ENCODE data around the gene SLC25A23. TPM values are rescaled to one million over a fixed set of nuclear protein-coding genes. Genes with fewer than 3 reads are reported as not detected.

Gene SLC25A23
- total RNA-seq, 1 experiment from 2014 or later, result 42.9 TPM

DNA sequence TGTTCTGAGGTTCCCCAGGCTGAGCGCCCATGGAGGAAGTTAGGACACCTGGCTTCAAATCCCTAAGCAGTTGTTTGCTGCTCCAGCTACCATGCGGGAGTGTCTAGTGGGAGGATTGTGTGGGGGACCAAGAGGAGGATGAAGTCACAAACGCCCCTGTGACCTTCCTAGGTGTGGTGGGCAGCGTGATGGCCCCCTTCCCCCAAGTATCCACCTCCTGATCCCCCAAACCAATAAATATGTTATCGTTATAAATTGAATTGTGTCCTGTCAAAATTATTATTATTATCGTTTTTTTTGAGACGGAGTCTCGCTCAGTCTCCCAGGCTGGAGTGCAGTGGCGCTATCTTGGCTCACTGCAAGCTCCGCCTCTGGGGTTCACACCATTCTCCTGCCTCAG lies 25.9 kb downstream of the SLC25A23 start, which contains the start of gene SLC25A41:
TSS of gene SLC25A41 (minus strand) at position 101 of the 400 bp plus-strand sequence. CDS start at position 31, 70 bp downstream.
- no peak within 1 kb of the TSS for H3K27ac Mint-ChIP-seq
- H3K4me1 ChIP-seq (ENCODE audit: insufficient read depth, low read length), result no peaks in the 10 kb centered on the region
- no peak within 1 kb of the TSS for H3K23ac ChIP-seq (ENCODE audit: insufficient read length, low read depth, low read length)
- no peak within 1 kb of the TSS for H3K4me2 ChIP-seq (ENCODE audit: insufficient read depth, insufficient read length, low read length)
- H3K9me3 ChIP-seq (ENCODE audit: control insufficient read depth, low read depth, low read length), result no peaks in the 10 kb centered on the region
- no peak within 1 kb of the TSS for H4K5ac ChIP-seq (ENCODE audit: insufficient read length, low read depth, low read length)
- DNase-seq, result no peak
- H3K27me3 ChIP-seq (ENCODE audit: insufficient read depth, low read length), result no peaks in the 10 kb centered on the region
- H3K79me1 ChIP-seq (ENCODE audit: insufficient read depth, low read depth, low read length, poor library complexity, severe bottlenecking), result no peaks in the 10 kb centered on the region
- WGBS (ENCODE audit: extremely low coverage, insufficient read length, low lambda C conversion rate), result no CpG with 5 or more reads among the region's 10 CpGs
- no peak within 1 kb of the TSS for H2BK120ac ChIP-seq (ENCODE audit: low read depth, low read length, poor library complexity, severe bottlenecking)
- H2BK15ac ChIP-seq (ENCODE audit: low read depth, low read length), result no peak within 1 kb of the TSS
- no peaks in the 10 kb centered on the region for H4K20me1 ChIP-seq (ENCODE audit: control insufficient read depth, insufficient read depth, insufficient read length)
- no peak within 1 kb of the TSS for H3K4ac ChIP-seq (ENCODE audit: low read depth, low read length)
- no peak within 1 kb of the TSS for H4K8ac ChIP-seq (replicated peaks; ENCODE audit: insufficient read length, low read depth, low read length)
- no peaks in the 10 kb centered on the region for H3K23me2 ChIP-seq (ENCODE audit: insufficient read length, low read depth, low read length, poor library complexity, severe bottlenecking)
- TF ChIP-seq CTCF (conservative IDR thresholded peaks at IDR 0.05), result no peak
- no peaks in the 10 kb centered on the region for H3K36me3 Mint-ChIP-seq (ENCODE audit: insufficient read depth in 1 of 3, low read depth in 3 of 3)
- no peak within 1 kb of the TSS for H4K91ac ChIP-seq (ENCODE audit: insufficient read length, low read depth, low read length)
- H2AK5ac ChIP-seq (ENCODE audit: insufficient read length, low read length), result no peak within 1 kb of the TSS
- no peak within 1 kb of the TSS for H2AFZ ChIP-seq (ENCODE audit: low read length)
- H2BK20ac ChIP-seq (ENCODE audit: low read depth, low read length, poor library complexity, severe bottlenecking), result no peak within 1 kb of the TSS
- no peak within 1 kb of the TSS for H3K56ac ChIP-seq (ENCODE audit: insufficient read length, low read depth, low read length)
- H3K9ac ChIP-seq (ENCODE audit: extremely low read depth, insufficient read length, low read length), result no peak within 1 kb of the TSS
- H3K27me3 Mint-ChIP-seq (ENCODE audit: low read depth), result peaks cover 26% of the 10 kb centered on the region
- H3K79me2 ChIP-seq (ENCODE audit: insufficient read depth, low read length), result no peaks in the 10 kb centered on the region
- no peak within 1 kb of the TSS for H3K14ac ChIP-seq (ENCODE audit: insufficient read depth, low read length)
- H2BK12ac ChIP-seq (ENCODE audit: insufficient read length, low read depth, low read length), result no peak within 1 kb of the TSS
- no peaks in the 10 kb centered on the region; a peak in 2 of 5 replicates for H3K9me3 Mint-ChIP-seq
- H3K27ac ChIP-seq (ENCODE audit: insufficient read length, low read depth, low read length), result no peak within 1 kb of the TSS
- no peak within 1 kb of the TSS for H3T11ph ChIP-seq (ENCODE audit: low read length)
- H3K4me1 Mint-ChIP-seq, result peaks cover 0 to 5% of the 10 kb centered on the region in 2 experiments; a peak in 1 of 4 replicates
- no peak within 1 kb of the TSS for H3K4me3 Mint-ChIP-seq
- H3K18ac ChIP-seq (ENCODE audit: insufficient read length, low read depth, low read length), result no peak within 1 kb of the TSS
- H2BK5ac ChIP-seq (ENCODE audit: insufficient read length, low read length), result no peak within 1 kb of the TSS

Data from H9 (cell line).